Measurements from ENCODE around the gene LILRA1. TPM values are rescaled to one million over a fixed set of nuclear protein-coding genes. Genes with fewer than 3 reads are reported as not detected.

Gene LILRA1
- total RNA-seq, 1 experiment from 2014 or later = not detected

- BruUV-seq (replicated peaks) = no TSS peak
- POLR2A ChIA-PET (ENCODE audit: unreplicated experiment) = no interaction called here
- CTCF ChIA-PET = no interaction called here
These were observed 12.8 kb downstream of the LILRA1 start for GRCh38 chr19:54606230-54606629.

GRCh38 chr19:54606891-54607784 lies 13.7 kb downstream of the LILRA1 start:
- Histone ChIP-seq H3F3A (ENCODE audit: low read length, unreplicated experiment) (no peaks in the 10 kb centered on the region), H3K9me2 (replicated peaks; ENCODE audit: low read length) (no peaks in the 10 kb centered on the region), H3K27me3 (ENCODE audit: low read length) (peaks cover 93% of the 10 kb centered on the region), H3K4me2 (ENCODE audit: low read length) (no peak overlapping the region), H3K9me3 (ENCODE audit: low read length) (no peaks in the 10 kb centered on the region), H4K20me1 (ENCODE audit: low read length) (no peaks in the 10 kb centered on the region), H3K4me3 (ENCODE audit: low read length) (no peak overlapping the region), H3K36me3 (ENCODE audit: low read depth, low read length) (no peaks in the 10 kb centered on the region), H3K27ac (ENCODE audit: low read length) (no peak overlapping the region), H2AFZ (ENCODE audit: low read length) (no peak overlapping the region), H3K79me2 (ENCODE audit: low read length) (no peaks in the 10 kb centered on the region), H3K9ac (ENCODE audit: low read length) (no peak overlapping the region), H3K4me1 (ENCODE audit: insufficient read depth, low read length) (no peaks in the 10 kb centered on the region)
- DNase-seq (no peak), ATAC-seq (no peak)
- intact Hi-C loops (cut with micrococcal nuclease) = no loop called here
- ChIA-PET CTCF (no interaction called here), POLR2A (ENCODE audit: unreplicated experiment) (no interaction called here)
- no TSS peak for BruUV-seq (replicated peaks)
- TF ChIP-seq EZH2phosphoT487 (IDR thresholded peaks at IDR 0.05; ENCODE audit: borderline replicate concordance, low read length) = no peak
- TF ChIP-seq, protein P1, sequence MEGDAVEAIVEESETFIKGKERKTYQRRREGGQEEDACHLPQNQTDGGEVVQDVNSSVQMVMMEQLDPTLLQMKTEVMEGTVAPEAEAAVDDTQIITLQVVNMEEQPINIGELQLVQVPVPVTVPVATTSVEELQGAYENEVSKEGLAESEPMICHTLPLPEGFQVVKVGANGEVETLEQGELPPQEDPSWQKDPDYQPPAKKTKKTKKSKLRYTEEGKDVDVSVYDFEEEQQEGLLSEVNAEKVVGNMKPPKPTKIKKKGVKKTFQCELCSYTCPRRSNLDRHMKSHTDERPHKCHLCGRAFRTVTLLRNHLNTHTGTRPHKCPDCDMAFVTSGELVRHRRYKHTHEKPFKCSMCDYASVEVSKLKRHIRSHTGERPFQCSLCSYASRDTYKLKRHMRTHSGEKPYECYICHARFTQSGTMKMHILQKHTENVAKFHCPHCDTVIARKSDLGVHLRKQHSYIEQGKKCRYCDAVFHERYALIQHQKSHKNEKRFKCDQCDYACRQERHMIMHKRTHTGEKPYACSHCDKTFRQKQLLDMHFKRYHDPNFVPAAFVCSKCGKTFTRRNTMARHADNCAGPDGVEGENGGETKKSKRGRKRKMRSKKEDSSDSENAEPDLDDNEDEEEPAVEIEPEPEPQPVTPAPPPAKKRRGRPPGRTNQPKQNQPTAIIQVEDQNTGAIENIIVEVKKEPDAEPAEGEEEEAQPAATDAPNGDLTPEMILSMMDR (conservative IDR thresholded peaks at IDR 0.05; ENCODE audit: low read depth, low read length) = no peak
- no peak for TF ChIP-seq EZH2 (IDR thresholded peaks at IDR 0.05; ENCODE audit: low read length, unreplicated experiment)

More at GRCh38 chr19:54606230-54606629, 12.8 kb downstream of the LILRA1 start:
- no peaks in the 10 kb centered on the region for H4K20me1 ChIP-seq (ENCODE audit: low read length)
- no peaks in the 10 kb centered on the region for H3K4me1 ChIP-seq (ENCODE audit: insufficient read depth, low read length)
- no peak for ATAC-seq
- H3K9me2 ChIP-seq (replicated peaks; ENCODE audit: low read length) = no peaks in the 10 kb centered on the region
- no peaks in the 10 kb centered on the region for H3K9me3 ChIP-seq (ENCODE audit: low read length)
- no peaks in the 10 kb centered on the region for H3F3A ChIP-seq (ENCODE audit: low read length, unreplicated experiment)
- no peak for TF ChIP-seq EZH2phosphoT487 (IDR thresholded peaks at IDR 0.05; ENCODE audit: borderline replicate concordance, low read length)
- TF ChIP-seq, protein P1 (conservative IDR thresholded peaks at IDR 0.05; ENCODE audit: low read depth, low read length) = no peak
- no peak for TF ChIP-seq EZH2 (IDR thresholded peaks at IDR 0.05; ENCODE audit: low read length, unreplicated experiment)
- DNase-seq = no peak
- H3K79me2 ChIP-seq (ENCODE audit: low read length) = no peaks in the 10 kb centered on the region
- H3K36me3 ChIP-seq (ENCODE audit: low read depth, low read length) = no peaks in the 10 kb centered on the region
- H3K4me3 ChIP-seq (ENCODE audit: low read length) = no peak overlapping the region
- no peak overlapping the region for H3K4me2 ChIP-seq (ENCODE audit: low read length)
- H3K27me3 ChIP-seq (ENCODE audit: low read length) = peaks cover 95% of the 10 kb centered on the region
- H3K9ac ChIP-seq (ENCODE audit: low read length) = no peak overlapping the region
- no peak overlapping the region for H2AFZ ChIP-seq (ENCODE audit: low read length)
- no peak overlapping the region for H3K27ac ChIP-seq (ENCODE audit: low read length)
- intact Hi-C loops (cut with micrococcal nuclease) = no loop called here

- intact Hi-C loops (cut with micrococcal nuclease) = no loop called here
- CTCF ChIA-PET = no interaction called here
- Histone ChIP-seq H3K27me3 (ENCODE audit: low read length) (peaks cover 87% of the 10 kb centered on the region), H3K79me2 (ENCODE audit: low read length) (no peaks in the 10 kb centered on the region), H3K9me2 (replicated peaks; ENCODE audit: low read length) (no peaks in the 10 kb centered on the region), H3K4me3 (ENCODE audit: low read length) (no peak overlapping the region), H2AFZ (ENCODE audit: low read length) (no peak overlapping the region), H4K20me1 (ENCODE audit: low read length) (no peaks in the 10 kb centered on the region), H3F3A (ENCODE audit: low read length, unreplicated experiment) (no peaks in the 10 kb centered on the region), H3K27ac (ENCODE audit: low read length) (no peak overlapping the region), H3K4me1 (ENCODE audit: insufficient read depth, low read length) (no peaks in the 10 kb centered on the region), H3K4me2 (ENCODE audit: low read length) (no peak overlapping the region), H3K36me3 (ENCODE audit: low read depth, low read length) (no peaks in the 10 kb centered on the region), H3K9me3 (ENCODE audit: low read length) (no peaks in the 10 kb centered on the region), H3K9ac (ENCODE audit: low read length) (no peak overlapping the region)
- ATAC-seq (no peak), DNase-seq (no peak)
- POLR2A ChIA-PET (ENCODE audit: unreplicated experiment) = no interaction called here
- TF ChIP-seq EZH2phosphoT487 (IDR thresholded peaks at IDR 0.05; ENCODE audit: borderline replicate concordance, low read length) = no peak
- TF ChIP-seq, protein P1 (conservative IDR thresholded peaks at IDR 0.05; ENCODE audit: low read depth, low read length) = no peak
- no TSS peak for BruUV-seq (replicated peaks)
These were observed 14.3 kb downstream of the LILRA1 start for GRCh38 chr19:54607785-54608150.
